Measurements from ENCODE around the gene CTTNBP2.

The CTTNBP2 gene

GRCh38 chr7:117873310-117874190, at the start of gene CTTNBP2:
TSS of gene CTTNBP2 (minus strand) at chr7:117873441. CDS start at chr7:117873415, 26 bp downstream.
- DNase-seq (ENCODE audit: low spot score) = no peak

DNA sequence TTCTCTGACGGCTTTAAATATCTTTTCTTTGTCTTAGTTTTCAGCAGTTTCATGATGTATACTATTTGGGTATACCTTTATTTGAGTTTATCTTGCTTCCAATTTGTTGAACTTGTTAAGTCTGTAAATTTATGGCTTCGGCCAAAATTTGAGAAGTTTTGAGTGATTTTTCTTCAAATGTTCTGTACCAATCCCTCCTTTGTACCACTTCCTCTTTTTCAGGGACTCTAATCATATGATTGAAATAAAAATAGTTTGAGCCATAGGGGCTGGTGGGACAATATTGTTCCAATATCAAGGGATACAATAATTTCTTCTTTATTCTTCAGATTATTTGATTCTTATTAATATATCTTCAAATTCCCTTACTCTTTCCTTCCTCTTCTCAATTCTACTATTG, 43.1 kb upstream of the CTTNBP2 start:
- DNase-seq (ENCODE audit: low spot score) = no peak

DNA sequence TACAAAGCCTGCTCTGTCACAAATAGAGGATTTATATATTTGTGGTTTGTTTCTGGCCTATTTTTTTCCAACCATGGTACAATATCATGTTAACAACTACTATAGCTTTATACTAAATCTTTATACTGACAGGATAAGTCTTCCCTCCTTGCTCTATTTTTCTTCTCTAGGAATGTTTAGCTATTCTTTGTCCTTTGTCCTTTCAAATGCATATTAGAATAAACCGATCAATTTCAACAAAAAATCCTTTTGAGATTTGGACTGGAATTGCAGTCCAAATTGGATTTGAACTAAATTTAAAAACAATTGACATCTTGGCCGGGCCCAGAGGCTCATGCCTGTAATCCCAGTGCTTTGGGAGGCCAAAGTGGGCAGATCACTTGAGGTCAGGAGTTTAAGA, 39.2 kb upstream of the CTTNBP2 start:
- DNase-seq (ENCODE audit: low spot score) = no peak

- DNase-seq (ENCODE audit: low spot score) = no peak
Observed at GRCh38 chr7:117908031-117908795, 35.0 kb upstream of the CTTNBP2 start.

GRCh38 chr7:117907049-117907640, 33.9 kb upstream of the CTTNBP2 start:
- DNase-seq (ENCODE audit: low spot score) = no peak

- DNase-seq (ENCODE audit: low spot score) = no peak
Observed at GRCh38 chr7:117902314-117902889, 29.2 kb upstream of the CTTNBP2 start.

- DNase-seq (ENCODE audit: low spot score) = no peak
Observed at GRCh38 chr7:117901089-117901797, 28.0 kb upstream of the CTTNBP2 start.

- no peak for DNase-seq (ENCODE audit: low spot score)
Observed at GRCh38 chr7:117896339-117896738, 23.1 kb upstream of the CTTNBP2 start.

DNA sequence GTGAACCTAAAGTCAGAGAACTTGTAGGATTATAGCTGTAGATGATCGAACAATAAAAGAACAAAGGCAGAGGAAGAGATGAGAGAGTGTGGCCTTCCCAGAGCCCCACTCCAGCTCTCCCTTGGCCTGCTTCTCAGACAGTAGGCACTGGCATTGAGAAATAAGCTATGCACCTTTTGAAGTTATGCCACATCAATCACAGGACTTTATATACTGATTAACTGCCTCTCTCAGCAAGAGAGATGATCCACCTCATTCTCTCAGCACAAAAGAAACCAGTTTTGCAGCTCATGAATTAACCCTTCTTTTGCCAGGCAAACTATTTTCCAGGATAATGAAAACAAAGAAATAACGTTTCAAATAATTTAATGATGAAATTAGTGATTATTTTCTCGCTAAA, 22.0 kb upstream of the CTTNBP2 start:
- no peak for DNase-seq (ENCODE audit: low spot score)

DNA sequence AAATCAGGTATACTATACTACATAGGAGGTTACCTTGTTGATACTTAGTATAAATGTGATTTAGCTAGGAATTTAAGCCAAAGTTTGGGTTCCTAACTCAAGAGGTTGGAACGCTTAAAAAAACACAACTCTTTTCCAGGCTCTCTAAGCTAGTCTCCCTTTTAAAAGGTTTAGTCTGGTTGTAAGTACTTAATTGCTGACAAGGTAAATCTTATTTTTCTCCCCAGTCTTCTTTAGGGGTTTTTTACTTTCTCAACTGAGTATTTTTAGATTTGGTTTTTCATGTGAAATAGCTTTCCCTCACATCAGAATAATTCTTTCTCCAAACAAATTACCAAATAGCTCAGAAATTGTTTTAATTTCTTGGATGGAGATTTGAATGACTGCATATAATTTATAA, 20.8 kb upstream of the CTTNBP2 start:
- DNase-seq (ENCODE audit: low spot score) = no peak

- no peak for DNase-seq (ENCODE audit: low spot score)
Observed at GRCh38 chr7:117892821-117893220, 19.6 kb upstream of the CTTNBP2 start.

- no peak for DNase-seq (ENCODE audit: low spot score)
Observed at GRCh38 chr7:117889611-117890010, 16.4 kb upstream of the CTTNBP2 start.

DNA sequence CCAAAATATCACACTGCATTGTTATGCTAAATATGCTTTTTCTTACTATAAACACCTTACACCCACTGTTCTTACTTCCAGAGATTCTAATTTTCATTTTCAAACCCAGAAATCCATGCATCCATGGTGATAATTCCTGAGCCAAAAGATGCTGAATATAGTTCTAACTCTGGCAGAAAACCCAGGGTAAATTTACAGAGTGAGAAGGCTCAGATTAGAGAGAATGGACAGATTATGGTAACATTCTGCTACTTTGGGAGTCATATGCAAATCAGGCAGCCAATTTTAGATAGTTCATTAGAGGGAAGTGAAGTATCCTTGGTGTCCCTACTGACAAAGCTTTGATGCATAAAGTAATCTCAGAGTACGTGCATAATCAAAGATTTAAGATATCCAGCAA, 15.4 kb upstream of the CTTNBP2 start:
- no peak for DNase-seq (ENCODE audit: low spot score)

DNA sequence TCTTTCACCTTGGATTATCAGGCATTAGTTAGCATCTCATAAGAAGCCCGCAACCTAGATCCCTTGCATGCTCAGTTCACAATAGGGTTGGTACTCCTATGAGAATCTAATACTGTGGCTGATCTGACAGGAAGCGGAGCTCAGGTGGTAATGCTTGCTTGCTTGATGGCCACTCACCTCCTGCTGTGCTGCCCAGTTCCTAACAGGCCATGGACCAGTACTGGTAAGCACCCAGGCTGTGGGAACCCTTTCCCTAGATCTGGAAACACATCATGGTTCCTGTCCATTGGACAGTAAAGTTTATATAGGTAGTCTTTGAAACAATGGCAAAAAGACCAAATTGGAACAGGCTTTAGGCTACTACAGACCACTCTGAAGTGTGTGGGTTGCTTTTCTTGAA, 9.4 kb upstream of the CTTNBP2 start:
- no peak for DNase-seq (ENCODE audit: low spot score)

DNA sequence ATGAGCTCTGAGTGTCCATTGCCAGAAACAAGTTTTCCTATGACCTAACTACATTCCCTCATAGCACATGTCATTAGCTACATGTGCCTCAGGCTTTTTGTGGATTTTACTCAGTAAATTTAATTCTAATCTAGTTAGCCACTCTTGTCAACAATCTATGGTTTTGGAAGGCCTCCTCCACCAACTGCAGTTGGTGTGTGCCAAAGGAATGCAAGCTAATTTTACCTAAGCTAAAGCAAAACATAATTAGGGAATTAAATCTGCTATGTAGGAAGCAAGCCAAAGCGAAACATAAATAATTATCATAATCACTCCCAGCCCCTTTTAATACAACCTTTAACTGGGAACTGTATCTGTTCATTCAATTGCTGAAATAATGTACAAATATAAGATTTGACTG, 3.5 kb upstream of the CTTNBP2 start:
- DNase-seq (ENCODE audit: low spot score) = no peak

GRCh38 chr7:117875566-117875965, 2.3 kb upstream of the CTTNBP2 start:
- DNase-seq (ENCODE audit: low spot score) = peak; percentile 77

GRCh38 chr7:117874191-117874700, 1.0 kb upstream of the CTTNBP2 start:
- no peak for DNase-seq (ENCODE audit: low spot score)

- no peak for DNase-seq (ENCODE audit: low spot score)
Observed at GRCh38 chr7:117872561-117873309, 506 bp downstream of the CTTNBP2 start.

DNA sequence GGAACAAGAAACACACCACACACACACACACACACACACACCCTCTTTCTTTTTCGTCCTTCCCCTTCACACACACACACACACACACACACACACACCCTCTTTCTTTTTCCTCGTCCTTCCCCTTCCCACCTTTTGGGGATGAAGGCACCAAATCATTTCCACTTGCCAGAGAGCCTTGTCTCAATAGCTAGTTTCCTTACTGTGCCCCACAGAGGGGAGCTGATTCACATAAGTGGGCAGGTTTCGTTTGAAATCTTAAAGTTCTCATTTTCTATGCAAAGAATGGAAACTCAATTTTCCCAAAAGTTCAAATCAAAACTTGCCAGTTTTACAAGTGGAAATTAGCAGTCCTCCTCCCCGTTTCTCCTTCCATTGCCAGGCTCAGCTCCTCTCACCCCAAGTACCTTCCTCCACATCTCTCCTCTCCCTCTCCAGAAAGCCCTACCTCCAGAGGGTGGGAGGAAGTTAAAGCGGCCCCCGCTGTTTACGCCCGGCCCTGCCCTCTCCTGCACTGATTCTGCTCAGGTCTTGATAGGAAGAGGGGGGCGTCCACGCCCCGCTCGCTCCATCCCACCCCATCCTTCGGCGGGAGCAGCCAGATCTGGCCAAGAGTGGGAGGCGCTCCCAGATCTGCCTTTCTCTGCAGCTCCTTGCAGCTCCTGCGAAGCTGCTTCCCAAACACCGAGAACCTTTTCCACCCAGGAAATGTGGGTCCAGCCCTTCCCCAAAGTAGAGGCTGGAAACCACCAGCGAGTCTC, 1.3 kb downstream of the CTTNBP2 start:
- DNase-seq (ENCODE audit: low spot score) = no peak

DNA sequence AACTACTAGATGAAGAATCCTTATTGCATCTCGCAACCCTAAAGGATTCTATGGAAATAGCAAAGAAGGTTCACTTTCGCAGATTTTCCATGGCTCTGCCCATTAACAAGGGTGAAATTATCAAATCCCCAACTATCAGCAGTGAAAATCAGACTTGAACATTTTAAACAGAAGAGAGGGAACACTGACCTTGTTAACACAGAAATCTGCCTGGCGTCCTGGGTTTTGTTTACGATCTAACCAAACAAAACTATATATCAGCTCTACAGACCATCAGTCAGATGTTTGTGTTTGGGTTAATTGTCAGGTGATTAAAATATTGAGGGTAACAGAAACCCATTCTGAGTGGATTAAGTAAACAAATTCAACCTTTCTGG, 1.9 kb downstream of the CTTNBP2 start:
- no peak for DNase-seq (ENCODE audit: low spot score)
